Colon (tissue), 2 donors: ENCODE measurements around the gene ACTL10.

ENCODE experiments used
- FAIRE-seq: peaks from 2 replicates; lab custom pipeline; 2012; peaks lifted over from hg19 to GRCh38; lab: Jason Lieb, UNC
- donor health status: control.
- donor health status: control.

Gene ACTL10

DNA sequence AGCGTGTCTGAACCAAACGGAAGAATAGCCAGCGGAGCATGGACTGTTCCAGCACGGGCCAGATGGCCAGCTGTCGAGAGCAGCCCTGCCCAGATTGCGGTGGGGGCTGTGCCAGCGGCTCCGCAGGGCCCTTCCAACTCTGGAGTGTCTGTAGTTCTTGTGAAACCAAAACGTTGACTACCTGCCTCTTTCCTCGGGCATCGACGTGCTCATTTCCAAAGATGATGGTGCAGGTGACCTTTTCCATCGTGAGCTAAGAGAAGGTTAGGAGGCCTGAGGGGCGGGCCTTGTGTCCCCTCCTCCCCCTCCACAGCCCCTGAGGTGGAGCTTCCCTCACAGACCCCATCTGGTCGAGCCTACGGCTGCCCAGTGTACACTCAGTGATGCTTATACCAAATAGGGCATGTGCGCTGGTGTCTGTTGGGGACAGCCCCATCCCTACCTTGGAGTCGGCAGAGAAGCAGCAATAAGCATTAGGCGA lies 17.5 kb upstream of the ACTL10 start:
- FAIRE-seq: no peak

DNA sequence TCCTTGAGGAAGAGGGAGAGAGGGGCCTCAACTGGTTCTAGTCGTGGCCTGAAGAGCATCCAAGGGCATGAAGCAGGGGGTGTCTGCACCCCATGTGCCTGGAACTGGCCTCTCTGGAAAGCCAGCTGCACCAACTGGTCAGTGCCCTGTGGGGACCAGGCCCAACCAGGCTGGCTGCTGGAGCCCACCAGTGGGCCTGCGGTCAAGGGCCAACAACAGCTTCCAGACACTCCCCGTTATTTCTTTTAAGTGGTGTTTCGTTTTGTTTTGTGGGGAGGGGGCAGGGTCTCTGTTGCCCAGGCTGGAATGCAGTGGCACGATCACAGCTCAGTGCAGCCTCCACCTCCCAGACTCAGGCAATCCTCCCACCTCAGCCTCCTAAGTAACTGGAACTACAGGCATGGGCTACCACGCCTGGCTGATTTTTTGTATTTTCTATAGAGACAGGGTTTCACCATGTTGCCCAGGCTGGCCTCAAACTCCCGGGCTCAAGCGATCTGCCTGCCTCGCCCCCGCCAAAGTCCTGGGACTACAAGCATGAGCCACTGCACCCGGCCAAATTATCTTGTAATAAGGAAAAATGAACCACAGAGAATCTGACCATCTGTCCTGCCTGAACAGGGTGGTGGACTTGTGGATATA lies 16.5 kb upstream of the ACTL10 start:
- FAIRE-seq: no peak

DNA sequence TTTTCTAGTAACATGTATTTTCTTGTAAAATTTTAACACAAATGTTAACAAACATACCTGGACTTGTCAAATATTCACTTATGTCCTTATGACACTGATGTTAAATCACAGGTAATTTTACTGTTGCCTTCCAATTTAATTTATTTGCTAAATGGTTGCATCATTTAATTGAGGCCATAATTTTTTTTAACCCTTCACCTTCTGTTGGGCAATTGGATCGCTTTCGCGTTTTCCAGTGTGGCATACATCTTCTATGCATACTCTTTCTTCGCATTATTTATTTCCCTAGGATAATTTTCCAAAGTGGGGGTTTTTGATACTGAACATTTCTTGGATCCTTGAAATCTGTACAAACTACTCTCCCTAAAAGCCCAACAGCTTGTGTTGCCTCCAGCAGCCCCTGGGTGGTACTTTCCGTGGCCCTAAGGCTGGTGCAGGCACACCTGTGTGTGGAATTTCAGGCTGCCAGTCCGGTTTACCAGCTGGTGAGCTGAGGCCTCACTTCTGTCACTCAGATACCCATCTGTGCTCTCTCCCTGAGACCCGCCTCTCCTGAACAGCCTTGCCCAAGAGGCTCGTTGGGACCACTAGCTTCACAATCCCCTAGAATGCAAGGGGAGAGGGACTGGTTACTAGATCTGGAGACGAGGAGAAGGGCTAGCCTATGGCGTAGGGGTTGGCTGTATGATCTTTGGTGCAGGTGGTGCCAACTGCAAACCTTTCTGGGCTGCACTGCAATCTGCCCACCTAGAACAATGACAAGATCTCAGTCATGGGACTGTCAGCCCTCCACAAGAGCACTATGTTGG lies 15.8 kb upstream of the ACTL10 start:
- no peak for FAIRE-seq

DNA sequence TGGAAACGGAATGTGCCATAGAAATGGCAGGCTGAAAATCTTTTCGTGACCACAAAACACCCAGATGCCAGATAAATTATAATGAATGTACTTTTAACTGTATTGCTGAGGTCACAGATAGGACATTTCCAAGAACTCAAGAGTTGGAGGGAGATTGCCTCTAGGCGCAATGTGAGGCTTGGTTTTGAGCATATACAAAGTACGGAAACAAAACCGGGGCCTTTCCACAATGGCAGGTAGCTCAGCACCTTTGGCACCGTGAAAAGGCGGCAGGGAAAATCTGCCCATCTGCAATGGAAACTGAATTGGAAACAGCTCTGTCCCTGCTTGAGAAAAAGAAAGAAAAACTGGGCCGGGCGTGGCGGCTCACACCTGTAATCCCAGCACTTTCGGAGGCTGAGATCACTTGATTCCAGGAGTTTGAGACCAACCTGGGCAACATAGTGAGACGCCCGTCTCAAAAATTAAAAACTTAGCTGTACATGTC lies 15.1 kb upstream of the ACTL10 start:
- no peak for FAIRE-seq

DNA sequence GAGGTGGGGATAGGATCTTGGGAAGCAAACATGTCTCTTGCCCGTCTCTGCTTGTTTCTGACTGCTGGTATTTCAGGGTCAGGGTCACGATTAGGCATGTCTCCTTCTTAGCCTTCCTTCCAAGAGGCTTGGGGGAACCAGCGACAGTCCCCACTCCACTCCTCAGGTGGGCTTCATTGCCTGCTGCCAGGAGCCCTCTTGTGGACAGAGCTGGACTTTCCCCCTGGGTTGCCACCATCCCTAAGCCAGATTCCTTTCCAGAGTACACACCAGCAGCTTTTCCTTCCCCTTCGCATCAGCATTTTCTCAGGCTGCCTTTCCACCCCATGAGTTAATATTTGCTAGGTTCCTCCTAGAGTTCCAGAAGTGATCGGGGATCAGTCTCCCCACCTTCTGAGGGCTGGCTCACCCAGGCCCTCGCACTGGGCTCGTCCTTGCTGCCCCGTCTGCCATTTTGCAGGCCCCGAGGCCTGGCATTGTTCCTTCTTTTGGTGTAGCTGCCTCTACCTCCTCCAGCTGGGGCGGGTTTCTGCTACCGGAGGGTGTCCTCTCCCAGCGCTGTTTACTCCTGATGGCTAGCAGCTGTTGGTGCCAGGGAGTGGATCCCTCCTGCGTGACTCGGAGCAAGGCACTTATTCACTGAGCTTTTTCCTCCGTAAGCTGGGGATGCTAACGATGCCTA lies 13.4 kb upstream of the ACTL10 start:
- no peak for FAIRE-seq

DNA sequence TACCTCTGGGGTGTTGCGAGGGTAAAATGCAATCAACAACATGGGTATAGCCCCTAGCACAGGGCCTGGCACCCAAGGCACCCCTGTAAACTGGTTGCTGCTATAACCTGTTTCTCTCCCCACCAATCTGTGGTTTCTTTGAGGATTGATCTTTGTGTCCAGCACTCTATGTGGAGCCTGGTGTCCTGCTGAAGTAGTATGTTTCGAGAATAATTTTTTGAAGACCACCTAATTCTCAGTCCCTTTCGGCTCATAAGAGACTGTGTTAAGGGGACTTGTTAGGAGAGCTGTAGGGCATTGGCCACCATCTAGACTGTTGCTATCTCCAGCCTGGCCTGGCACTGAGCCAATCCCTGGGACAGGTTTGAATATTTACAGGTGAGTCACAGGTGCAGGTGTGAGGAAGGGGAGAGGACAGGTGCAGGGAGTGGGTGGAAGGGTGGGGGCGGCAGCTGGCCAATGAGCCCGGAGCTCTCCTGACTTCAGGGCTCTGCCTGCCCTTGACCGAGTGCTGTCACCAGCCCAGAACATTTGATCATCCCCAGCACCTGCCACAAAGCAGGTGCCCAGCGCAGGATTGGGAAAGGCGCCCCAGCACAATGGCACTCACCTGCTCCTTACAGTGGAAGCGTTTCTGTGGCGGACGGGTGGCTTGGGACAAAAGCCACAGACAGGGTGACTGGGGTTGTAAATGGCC lies 12.7 kb upstream of the ACTL10 start:
- no peak for FAIRE-seq

DNA sequence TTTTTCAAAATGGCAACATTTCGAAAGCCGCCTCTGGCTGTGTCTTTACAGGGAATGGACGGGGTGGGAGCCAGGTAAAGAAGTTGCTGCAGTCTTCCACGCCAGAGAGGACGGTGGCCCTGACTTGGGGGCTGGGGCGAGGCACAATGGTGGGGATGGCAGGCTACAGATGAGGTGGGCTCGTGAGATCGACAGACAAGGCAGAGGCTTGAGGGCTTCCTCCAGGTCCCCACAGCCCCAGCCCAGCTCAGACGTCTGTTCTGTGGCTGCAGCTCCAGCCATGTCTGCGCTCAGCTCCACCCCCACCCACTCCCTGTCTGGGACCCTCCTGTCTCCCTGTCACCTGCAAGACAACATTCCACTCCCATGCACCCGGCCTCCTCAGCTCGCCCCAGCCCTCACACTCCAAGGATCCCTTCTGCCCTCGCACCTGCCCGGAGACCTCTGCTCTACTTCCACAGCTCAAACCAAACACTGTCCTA lies 12.0 kb upstream of the ACTL10 start:
- FAIRE-seq: no peak

DNA sequence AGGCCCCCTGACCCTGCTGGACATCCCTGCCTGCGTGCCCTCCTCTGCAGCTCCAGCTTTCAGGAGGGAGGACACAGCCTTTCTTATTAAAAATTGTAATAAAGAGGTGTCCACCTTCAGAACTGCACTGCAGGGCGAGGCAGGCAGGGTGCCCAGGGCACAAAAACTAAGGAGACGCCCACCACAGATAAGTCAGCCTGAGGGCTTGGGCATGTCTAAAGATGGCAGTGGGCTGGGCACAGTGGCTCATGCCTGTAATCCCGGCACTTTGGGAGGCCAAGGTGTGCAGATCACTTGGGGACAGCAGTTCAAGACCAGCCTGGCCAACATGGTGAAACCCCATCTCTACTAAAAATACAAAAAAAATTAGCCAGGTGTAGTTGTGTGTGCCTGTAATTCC lies 11.6 kb upstream of the ACTL10 start:
- FAIRE-seq: no peak

DNA sequence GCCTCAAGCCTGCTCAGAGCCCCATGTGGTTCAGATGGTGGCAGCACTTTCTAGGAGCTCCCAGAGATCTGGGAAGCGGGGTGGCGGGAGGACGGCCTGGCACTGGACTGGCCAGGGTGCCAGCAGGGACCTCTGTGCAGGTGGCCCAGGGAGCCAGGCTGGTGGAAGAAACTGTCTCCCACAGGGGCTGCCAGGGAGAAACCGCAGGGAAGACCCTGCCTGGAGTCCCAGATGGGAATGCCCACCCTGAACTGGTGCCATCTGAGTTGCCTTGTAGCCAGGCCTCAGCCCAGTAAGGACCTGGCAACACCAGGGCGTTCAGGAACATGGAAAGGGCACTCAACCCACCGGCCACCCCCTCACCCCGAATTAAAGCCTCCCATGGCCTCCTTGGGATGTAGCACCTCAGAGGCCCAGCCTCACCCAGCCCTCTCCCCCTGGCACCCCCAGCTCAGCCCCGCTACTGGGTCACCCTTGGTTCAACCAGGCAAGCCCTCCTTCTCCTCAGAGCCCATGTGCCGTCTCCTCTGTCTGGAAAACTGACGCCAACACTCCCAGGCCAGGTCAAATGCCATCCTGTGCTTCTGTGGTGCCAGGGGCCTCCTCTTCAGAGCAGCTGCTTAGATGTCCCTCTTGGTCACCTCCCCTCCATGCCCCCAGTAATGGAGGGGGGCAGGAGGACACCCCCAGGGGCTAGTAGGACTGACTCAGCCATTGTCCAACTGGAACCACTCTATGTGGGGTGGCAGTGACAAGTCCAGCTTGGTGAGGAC lies 10.5 kb upstream of the ACTL10 start:
- FAIRE-seq: no peak

DNA sequence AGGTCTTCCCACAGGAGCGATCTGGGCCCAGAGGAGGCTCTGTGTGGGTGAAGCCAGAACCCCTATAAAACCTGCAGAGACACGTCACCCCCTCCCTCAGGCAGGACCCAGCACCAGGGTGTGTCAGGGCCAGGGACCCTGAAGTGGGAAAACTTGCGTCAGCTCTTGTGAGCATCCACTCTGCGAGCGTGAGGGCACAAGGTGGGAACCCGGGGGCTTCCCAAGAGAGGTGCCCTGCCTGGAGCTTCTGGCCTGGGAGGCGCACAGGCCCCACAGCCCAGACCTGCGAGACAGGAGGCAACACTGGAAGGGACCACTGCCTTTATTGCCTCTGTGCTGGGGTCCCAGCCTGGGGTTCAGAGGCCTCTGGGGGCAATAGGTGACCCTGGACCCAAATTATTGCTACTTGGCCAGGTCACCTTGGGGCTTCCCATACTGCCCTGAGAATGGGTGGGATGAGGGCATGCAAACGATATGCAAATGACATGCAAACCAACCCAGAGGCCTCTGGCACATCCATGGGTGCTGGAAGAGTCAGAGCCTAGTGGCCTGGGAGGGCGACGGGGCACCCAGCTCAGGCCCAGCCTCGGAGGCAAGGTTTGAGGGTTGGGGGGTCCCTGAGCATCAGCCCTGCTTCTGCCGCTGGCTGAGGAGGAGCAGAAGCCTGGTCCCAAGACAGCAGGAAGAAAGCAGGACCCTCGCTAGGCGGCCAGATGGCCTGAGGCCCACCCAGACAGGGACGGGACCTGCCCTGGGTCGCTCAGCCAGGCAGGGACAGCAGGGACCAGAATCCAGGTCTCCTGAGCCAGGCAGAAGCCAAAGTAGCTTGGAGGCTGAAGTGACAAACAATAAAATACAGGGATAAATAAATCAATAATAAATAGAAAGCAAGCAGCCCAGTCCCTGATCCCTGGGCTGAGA lies 9.7 kb upstream of the ACTL10 start:
- FAIRE-seq: no peak

DNA sequence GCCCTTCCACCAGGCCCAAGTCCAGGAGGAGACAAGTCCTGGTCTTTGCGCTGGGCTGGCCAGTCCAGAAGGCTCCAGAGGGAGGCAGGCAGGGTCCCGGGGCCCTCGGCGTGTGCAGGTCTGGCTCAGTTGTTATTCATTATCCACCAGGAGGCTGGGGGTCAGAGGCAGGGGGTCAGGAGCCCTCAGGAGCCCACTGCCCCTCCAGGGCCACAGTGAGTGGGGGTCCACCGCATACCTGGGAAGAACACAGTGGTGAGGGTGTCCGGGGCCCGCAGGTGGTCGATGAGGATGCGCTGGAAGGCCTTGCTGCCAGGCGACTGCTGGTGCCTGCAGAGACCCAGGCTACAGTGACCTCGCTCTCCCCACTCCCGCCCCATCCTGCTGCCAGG lies 9.0 kb upstream of the ACTL10 start:
- no peak for FAIRE-seq

DNA sequence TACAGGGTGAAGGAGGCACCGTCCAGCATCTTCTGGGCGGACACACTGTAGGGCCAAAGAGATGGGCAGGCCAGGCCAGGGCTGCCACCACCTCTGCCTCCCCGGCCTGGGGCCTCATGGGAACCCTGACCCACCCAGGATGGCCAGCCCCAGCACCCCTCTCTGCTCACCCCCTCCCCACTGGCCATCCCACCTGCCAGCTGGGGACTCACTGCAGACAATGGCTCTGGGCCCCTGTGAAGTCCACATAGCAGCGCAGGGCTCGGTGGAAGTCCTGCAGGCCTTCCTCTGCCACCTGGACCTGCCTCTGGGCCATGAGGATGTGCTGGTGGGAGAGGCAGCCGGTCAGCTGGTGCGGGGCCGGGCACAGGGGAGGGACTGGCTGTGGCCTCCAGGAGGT lies 8.2 kb upstream of the ACTL10 start:
- no peak for FAIRE-seq

DNA sequence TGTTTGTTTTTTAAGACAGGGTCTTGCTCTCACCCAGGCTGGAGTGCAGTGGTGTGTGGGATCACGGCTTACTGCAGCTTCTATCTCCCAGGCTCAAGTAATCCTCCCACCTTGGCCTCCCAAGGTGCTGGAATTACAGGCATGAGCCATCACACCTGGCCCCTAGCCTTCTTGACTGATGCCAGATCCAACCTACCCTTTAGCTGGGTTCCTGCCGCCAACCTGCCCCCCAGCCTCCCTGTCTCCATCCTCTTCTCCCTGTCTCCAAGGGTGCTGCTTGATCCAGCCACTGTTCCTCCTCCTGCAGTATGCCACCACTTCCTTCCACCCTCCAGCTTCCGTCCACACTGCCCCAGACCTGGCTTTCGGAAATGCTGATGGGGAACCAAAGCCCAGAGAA lies 7.8 kb upstream of the ACTL10 start:
- FAIRE-seq: no peak

DNA sequence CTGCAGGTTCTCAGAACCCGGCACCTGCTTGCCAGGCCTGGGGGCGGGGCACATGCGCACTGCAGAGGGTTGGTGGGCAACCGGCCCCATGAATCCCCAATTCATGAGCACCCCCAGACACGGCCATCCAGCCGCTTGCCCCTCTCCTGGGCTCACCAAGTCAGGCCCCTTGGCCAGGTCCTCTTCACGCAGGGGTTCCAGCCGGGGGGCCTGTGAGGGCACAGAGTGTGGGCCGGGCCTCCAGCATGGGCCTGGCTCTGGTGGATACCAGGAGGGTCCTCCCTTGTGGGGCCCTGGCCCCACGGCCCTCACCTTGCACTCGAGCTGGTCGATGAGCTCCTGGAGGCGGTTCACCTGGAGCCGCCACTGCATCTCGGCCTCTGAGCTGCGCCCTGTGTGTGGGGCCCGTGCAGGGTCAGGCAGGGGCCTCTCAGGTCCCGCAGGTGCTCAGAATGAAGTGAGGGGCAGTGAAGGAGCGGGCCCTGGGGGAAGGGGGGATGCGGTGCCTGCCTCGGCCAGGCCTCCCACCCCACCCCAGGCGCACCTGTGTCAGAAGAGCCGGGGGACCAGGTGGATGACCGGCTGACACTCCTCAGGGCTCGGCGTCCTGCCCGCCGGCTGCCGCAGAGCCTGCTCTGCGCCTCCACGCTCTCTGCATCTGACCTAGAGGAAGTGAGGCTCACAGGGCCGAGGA lies 7.3 kb upstream of the ACTL10 start:
- no peak for FAIRE-seq

DNA sequence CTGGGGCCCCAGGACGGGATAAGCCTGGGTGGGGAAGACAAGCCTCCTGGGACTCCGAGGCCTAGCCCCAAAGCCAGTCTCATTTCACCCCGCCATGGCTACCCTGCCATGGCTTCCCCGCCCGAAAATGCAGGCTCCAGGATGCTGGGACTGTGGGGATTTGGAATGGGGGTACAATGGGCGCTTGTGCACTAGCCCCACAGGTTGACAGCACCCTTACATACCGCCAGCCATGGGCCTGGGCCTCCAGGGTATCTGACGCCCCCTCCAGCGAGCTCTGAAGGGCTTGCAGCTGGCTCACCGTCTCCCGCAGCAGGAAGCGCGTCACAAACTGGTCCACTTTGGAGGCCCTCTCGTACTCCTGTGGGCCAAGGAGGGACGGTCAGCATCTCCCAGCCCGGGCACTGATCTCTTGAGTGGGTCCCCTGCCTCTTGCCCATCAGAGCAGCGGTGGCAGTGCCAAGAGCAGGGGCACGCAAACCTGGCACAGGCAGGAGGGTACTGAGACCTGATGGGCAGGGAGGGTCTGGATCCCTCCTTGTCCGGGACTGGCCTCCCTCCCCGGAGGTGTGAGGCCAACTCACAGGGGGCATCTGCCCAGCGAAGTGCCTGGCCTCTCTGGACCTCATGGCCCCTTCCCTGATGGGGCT lies 6.6 kb upstream of the ACTL10 start:
- no peak for FAIRE-seq

DNA sequence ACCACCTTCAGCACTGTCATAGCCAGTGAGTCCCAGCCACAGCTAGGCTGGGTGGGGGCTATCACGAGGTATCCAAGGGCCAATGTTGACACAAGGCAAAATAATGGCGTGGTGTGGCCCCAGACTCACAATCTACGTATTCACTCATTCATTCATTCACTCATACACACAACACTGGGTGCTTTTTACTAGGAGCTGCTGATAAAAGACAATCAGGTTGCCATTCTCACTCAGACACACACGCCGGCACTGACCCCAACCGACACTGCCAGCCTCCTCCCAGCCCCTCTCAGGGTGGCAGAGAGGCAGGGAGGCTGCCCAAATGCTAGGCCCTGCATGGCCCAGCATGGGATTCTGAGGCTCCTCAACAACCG lies 6.1 kb upstream of the ACTL10 start:
- no peak for FAIRE-seq

DNA sequence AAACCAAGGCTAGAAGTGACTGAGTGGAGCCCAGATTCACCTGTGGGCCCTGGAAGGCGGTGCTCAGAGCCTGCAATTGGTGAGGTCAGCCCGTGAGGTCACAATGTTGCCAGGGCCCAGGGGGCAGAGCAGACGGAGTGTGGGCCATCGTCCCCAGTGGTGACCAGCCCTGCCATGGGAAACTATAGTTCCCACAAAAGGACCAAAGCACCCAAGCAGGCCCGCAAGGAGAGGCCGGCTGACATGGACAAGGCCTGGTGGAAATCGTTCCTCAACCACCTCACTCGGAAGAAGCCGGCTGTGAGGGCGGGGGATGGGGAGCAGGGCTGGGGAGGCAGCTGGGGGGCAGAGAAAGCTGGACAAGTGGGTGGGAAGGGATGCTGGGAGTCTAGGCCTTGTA lies 4.6 kb upstream of the ACTL10 start, which contains the start of gene C20orf144:
Gene C20orf144, plus strand, starts transcription at position 156 of the 400 bp plus-strand sequence. Its CDS starts 19 bp downstream, at position 175.
- FAIRE-seq: no peak

DNA sequence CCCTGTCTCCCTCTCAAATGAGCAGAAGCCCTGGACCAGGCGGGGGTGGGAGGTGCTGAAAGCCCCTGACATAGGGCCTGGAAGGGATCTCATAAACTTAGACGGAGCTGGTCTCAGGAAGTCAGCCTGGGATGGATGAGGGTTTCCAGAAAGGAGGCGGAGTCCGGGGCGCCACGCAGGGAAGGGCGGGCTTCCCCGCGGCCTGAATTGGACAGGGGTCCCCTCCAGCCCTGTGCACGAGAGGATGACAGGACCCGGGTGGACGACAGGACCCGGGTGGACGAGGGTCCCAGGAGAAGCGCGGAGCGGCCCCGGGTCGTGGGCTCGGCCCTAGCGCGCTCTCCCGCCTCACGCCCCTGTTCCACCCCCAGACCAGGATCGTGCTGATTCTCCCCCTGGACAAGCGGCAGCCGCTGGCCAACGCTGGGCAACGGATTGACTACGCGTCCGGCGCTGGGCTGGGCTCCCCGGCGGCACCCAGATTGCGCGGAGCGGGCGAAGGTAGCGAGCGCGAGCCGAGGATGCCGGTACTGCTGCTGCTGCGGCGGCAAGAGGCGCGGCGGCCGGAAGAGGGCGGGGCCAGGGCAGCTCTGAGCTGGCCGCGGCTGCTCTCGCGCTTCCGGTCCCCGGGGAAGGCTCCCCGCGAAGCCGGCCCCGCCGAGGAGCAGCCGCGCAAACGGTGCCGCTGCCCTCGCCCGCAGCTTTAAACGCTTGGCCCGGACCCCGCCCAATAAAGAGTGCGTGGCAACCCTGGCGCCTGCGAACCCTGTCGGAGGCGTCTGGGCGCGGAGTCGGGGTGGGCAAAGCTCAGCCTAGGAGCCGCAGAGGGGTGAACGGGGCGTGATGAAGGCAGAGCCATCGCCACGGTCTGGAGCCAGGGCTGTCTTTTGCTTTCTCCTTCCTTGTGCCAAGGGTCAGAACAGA lies 3.3 kb upstream of the ACTL10 start:
- no peak for FAIRE-seq
